Activated T-helper 9 cell treated with anti-CD3 and anti-CD28 coated beads, Interleukin-2, amount 50 U/mL, for 16 hours (primary cell): ENCODE results near the gene NPL.

Source experiments
- DNase-seq: peaks from one replicate; pipeline ENCODE4 v3.0.0-alpha.2; 2020; ENCODE audit warnings: low read depth

NPL gene

GRCh38 chr1:182867861-182868260 lies 78.3 kb downstream of the NPL start:
- DNase-seq, result no peak

GRCh38 chr1:182869241-182869666 lies 79.7 kb downstream of the NPL start:
- DNase-seq, result no peak

DNA sequence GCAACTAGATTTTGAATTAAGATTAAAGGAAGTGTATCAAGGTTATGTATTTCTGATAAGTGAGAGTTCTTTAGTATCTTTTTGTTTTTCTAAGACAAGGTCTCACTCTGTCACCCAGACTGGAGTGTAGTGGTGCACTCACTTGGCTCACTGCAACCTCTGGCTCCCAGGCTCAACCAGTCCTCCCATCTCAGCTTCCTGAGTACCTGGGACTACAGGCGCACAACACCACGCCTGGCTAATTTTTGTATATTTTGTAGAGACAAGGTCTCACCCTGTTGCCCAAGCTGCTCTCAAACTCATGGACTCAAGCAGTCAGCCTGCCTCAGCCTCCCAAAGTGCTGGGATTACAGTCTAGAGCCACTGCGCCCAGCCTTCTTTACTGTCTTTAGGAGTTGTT lies 83.3 kb downstream of the NPL start:
- no peak for DNase-seq

GRCh38 chr1:182875889-182876288 lies 86.3 kb downstream of the NPL start:
- no peak for DNase-seq

- no peak for DNase-seq
Measured at GRCh38 chr1:182877331-182877730, 87.8 kb downstream of the NPL start.

- DNase-seq, result no peak
Measured at GRCh38 chr1:182877842-182878241, 88.3 kb downstream of the NPL start.
